ENCODE measurements around the gene MATN1. TPM values are rescaled to one million over a fixed set of nuclear protein-coding genes. Genes with fewer than 3 reads are reported as not detected.
"Not testable (repeated sequence)": the region's sequence is repeated elsewhere in the genome, so short reads cannot be mapped to it uniquely, and the experiment has no call there.

The MATN1 gene
- total RNA-seq = 1.6 TPM

GRCh38 chr1:30723331-30723755, at the start of gene MATN1:
MATN1 (minus strand) TSS chr1:30723585; CDS start chr1:30723551, 34 bp downstream.
- Histone ChIP-seq H3K9me3 (ENCODE audit: low read depth, low read length) (no peaks in the 10 kb centered on the region), H3K27me3 (ENCODE audit: insufficient read depth, low read length) (no peaks in the 10 kb centered on the region), H3K4me3 (ENCODE audit: low read length) (no peak within 1 kb of the TSS), H3K4me1 (ENCODE audit: insufficient read depth, low read length) (peaks cover 30% of the 10 kb centered on the region)

- no peaks in the 10 kb centered on the region for H3K27me3 ChIP-seq (ENCODE audit: insufficient read depth, low read length)
- H3K4me1 ChIP-seq (ENCODE audit: insufficient read depth, low read length) = peaks cover 3% of the 10 kb centered on the region
- no peak overlapping the region for H3K4me3 ChIP-seq (ENCODE audit: low read length)
- H3K9me3 ChIP-seq (ENCODE audit: low read depth, low read length) = no peaks in the 10 kb centered on the region
Measured at GRCh38 chr1:30771005-30771404, 47.6 kb upstream of the MATN1 start.

- Histone ChIP-seq H3K4me3 (ENCODE audit: low read length) (no peak overlapping the region), H3K27me3 (ENCODE audit: insufficient read depth, low read length) (no peaks in the 10 kb centered on the region), H3K9me3 (ENCODE audit: low read depth, low read length) (no peaks in the 10 kb centered on the region), H3K4me1 (ENCODE audit: insufficient read depth, low read length) (peaks cover 6% of the 10 kb centered on the region)
Measured at GRCh38 chr1:30770150-30770549, 46.8 kb upstream of the MATN1 start.

GRCh38 chr1:30768830-30769718, 45.7 kb upstream of the MATN1 start:
- no peak overlapping the region for H3K4me3 ChIP-seq (ENCODE audit: low read length)
- H3K4me1 ChIP-seq (ENCODE audit: insufficient read depth, low read length) = peaks cover 6% of the 10 kb centered on the region
- no peaks in the 10 kb centered on the region for H3K27me3 ChIP-seq (ENCODE audit: insufficient read depth, low read length)
- H3K9me3 ChIP-seq (ENCODE audit: low read depth, low read length) = no peaks in the 10 kb centered on the region

- Histone ChIP-seq H3K4me1 (ENCODE audit: insufficient read depth, low read length) (peaks cover 12% of the 10 kb centered on the region), H3K4me3 (ENCODE audit: low read length) (no peak overlapping the region), H3K9me3 (ENCODE audit: low read depth, low read length) (no peaks in the 10 kb centered on the region), H3K27me3 (ENCODE audit: insufficient read depth, low read length) (no peaks in the 10 kb centered on the region)
Measured at GRCh38 chr1:30768159-30768829, 44.9 kb upstream of the MATN1 start.

GRCh38 chr1:30766948-30767347, 43.6 kb upstream of the MATN1 start:
- H3K27me3 ChIP-seq (ENCODE audit: insufficient read depth, low read length); H3K4me3 ChIP-seq (ENCODE audit: low read length); H3K9me3 ChIP-seq (ENCODE audit: low read depth, low read length): not testable (repeated sequence)
- H3K4me1 ChIP-seq (ENCODE audit: insufficient read depth, low read length) = peaks cover 25% of the 10 kb centered on the region

- peaks cover 37% of the 10 kb centered on the region for H3K4me1 ChIP-seq (ENCODE audit: insufficient read depth, low read length)
- H3K9me3 ChIP-seq (ENCODE audit: low read depth, low read length) = no peaks in the 10 kb centered on the region
- no peaks in the 10 kb centered on the region for H3K27me3 ChIP-seq (ENCODE audit: insufficient read depth, low read length)
- no peak overlapping the region for H3K4me3 ChIP-seq (ENCODE audit: low read length)
Measured at GRCh38 chr1:30765556-30766434, 42.4 kb upstream of the MATN1 start.

- Histone ChIP-seq H3K9me3 (ENCODE audit: low read depth, low read length) (no peaks in the 10 kb centered on the region), H3K27me3 (ENCODE audit: insufficient read depth, low read length) (no peaks in the 10 kb centered on the region), H3K4me3 (ENCODE audit: low read length) (no peak overlapping the region), H3K4me1 (ENCODE audit: insufficient read depth, low read length) (peaks cover 44% of the 10 kb centered on the region)
Measured at GRCh38 chr1:30764939-30765555, 41.7 kb upstream of the MATN1 start.

- H3K9me3 ChIP-seq (ENCODE audit: low read depth, low read length) = no peaks in the 10 kb centered on the region
- H3K27me3 ChIP-seq (ENCODE audit: insufficient read depth, low read length) = no peaks in the 10 kb centered on the region
- H3K4me1 ChIP-seq (ENCODE audit: insufficient read depth, low read length) = peaks cover 51% of the 10 kb centered on the region
- no peak overlapping the region for H3K4me3 ChIP-seq (ENCODE audit: low read length)
Measured at GRCh38 chr1:30764396-30764795, 41.0 kb upstream of the MATN1 start.

- H3K4me3 ChIP-seq (ENCODE audit: low read length) = no peak overlapping the region
- no peaks in the 10 kb centered on the region for H3K9me3 ChIP-seq (ENCODE audit: low read depth, low read length)
- H3K27me3 ChIP-seq (ENCODE audit: insufficient read depth, low read length) = no peaks in the 10 kb centered on the region
- H3K4me1 ChIP-seq (ENCODE audit: insufficient read depth, low read length) = peaks cover 57% of the 10 kb centered on the region
Measured at GRCh38 chr1:30763651-30764248, 40.4 kb upstream of the MATN1 start.

- Histone ChIP-seq H3K27me3 (ENCODE audit: insufficient read depth, low read length) (no peaks in the 10 kb centered on the region), H3K9me3 (ENCODE audit: low read depth, low read length) (no peaks in the 10 kb centered on the region), H3K4me3 (ENCODE audit: low read length) (no peak overlapping the region)
Measured at GRCh38 chr1:30762930-30763650, 39.7 kb upstream of the MATN1 start.

GRCh38 chr1:30762152-30762929, 39.0 kb upstream of the MATN1 start:
- Histone ChIP-seq H3K4me1 (ENCODE audit: insufficient read depth, low read length) (peaks cover 67% of the 10 kb centered on the region), H3K9me3 (ENCODE audit: low read depth, low read length) (no peaks in the 10 kb centered on the region), H3K27me3 (ENCODE audit: insufficient read depth, low read length) (no peaks in the 10 kb centered on the region), H3K4me3 (ENCODE audit: low read length) (no peak overlapping the region)

More at GRCh38 chr1:30762930-30763650, 39.7 kb upstream of the MATN1 start:
- peaks cover 64% of the 10 kb centered on the region for H3K4me1 ChIP-seq (ENCODE audit: insufficient read depth, low read length)

Measured in mononuclear cell (primary cell).